ENCODE measurements around the gene PIM2.
A peak's percentile ranks its signal among the peaks of the same experiment; 100 is the strongest.

PIM2 gene

GRCh38 chrX:48958635-48959094 lies 39.8 kb upstream of the PIM2 start:
- peak overlapping the region; percentile 85 for H3K4me2 ChIP-seq (ENCODE audit: low read length)
- peaks cover 28% of the 10 kb centered on the region for H3K36me3 ChIP-seq (ENCODE audit: control insufficient read depth, low read length)
- no peaks in the 10 kb centered on the region for H3K27me3 ChIP-seq (ENCODE audit: control insufficient read depth, low read length)
- H3K4me1 ChIP-seq (ENCODE audit: control insufficient read depth, low read length) = peaks cover 62% of the 10 kb centered on the region
- peaks cover 53% of the 10 kb centered on the region for H3K79me2 ChIP-seq (ENCODE audit: control insufficient read depth, low read length)
- no peaks in the 10 kb centered on the region; the same call in 1 of the 2 replicates for H3F3A ChIP-seq (ENCODE audit: control insufficient read depth, insufficient read depth)
- H3K27ac ChIP-seq (ENCODE audit: low read depth, low read length) = peak overlapping the region; percentile 86
- no peaks in the 10 kb centered on the region for H3K9me3 ChIP-seq (ENCODE audit: control insufficient read depth, insufficient read depth, low read length)
- H3K4me3 ChIP-seq (ENCODE audit: low read length) = peak overlapping the region; percentile 91
- H4K20me1 ChIP-seq (ENCODE audit: control insufficient read depth, insufficient read depth, low read depth, low read length) = no peaks in the 10 kb centered on the region
- TF ChIP-seq CTCF (IDR thresholded peaks at IDR 0.05; ENCODE audit: low read depth, low read length, poor library complexity, severe bottlenecking) (no peak), EZH2phosphoT487 (IDR thresholded peaks at IDR 0.05; ENCODE audit: borderline replicate concordance, low read length) (no peak)
- H3K9me2 ChIP-seq (replicated peaks; ENCODE audit: control insufficient read depth, low read length) = no peaks in the 10 kb centered on the region

GRCh38 chrX:48957827-48958634 lies 39.2 kb upstream of the PIM2 start:
- H3K27ac ChIP-seq (ENCODE audit: low read depth, low read length) = peak overlapping the region; percentile 86
- H3F3A ChIP-seq (ENCODE audit: control insufficient read depth, insufficient read depth) = no peaks in the 10 kb centered on the region; the same call in 1 of the 2 replicates
- H3K4me2 ChIP-seq (ENCODE audit: low read length) = peak overlapping the region; percentile 85
- TF ChIP-seq EZH2phosphoT487 (IDR thresholded peaks at IDR 0.05; ENCODE audit: borderline replicate concordance, low read length) = no peak
- TF ChIP-seq CTCF (IDR thresholded peaks at IDR 0.05; ENCODE audit: low read depth, low read length, poor library complexity, severe bottlenecking) = no peak
- peaks cover 59% of the 10 kb centered on the region for H3K79me2 ChIP-seq (ENCODE audit: control insufficient read depth, low read length)
- H3K4me3 ChIP-seq (ENCODE audit: low read length) = peak overlapping the region; percentile 91
- H3K9me3 ChIP-seq (ENCODE audit: control insufficient read depth, insufficient read depth, low read length) = no peaks in the 10 kb centered on the region
- H4K20me1 ChIP-seq (ENCODE audit: control insufficient read depth, insufficient read depth, low read depth, low read length) = no peaks in the 10 kb centered on the region
- peaks cover 57% of the 10 kb centered on the region for H3K4me1 ChIP-seq (ENCODE audit: control insufficient read depth, low read length)
- no peaks in the 10 kb centered on the region for H3K9me2 ChIP-seq (replicated peaks; ENCODE audit: control insufficient read depth, low read length)
- no peaks in the 10 kb centered on the region for H3K27me3 ChIP-seq (ENCODE audit: control insufficient read depth, low read length)
- H3K36me3 ChIP-seq (ENCODE audit: control insufficient read depth, low read length) = peaks cover 29% of the 10 kb centered on the region

- no peaks in the 10 kb centered on the region for H3K9me3 ChIP-seq (ENCODE audit: control insufficient read depth, insufficient read depth, low read length)
- peaks cover 31% of the 10 kb centered on the region for H3K36me3 ChIP-seq (ENCODE audit: control insufficient read depth, low read length)
Measured at GRCh38 chrX:48957477-48957826, 38.6 kb upstream of the PIM2 start, which contains the start of gene OTUD5. TSS of gene OTUD5 (minus strand) at chrX:48957607. CDS start at chrX:48957570, 37 bp downstream.

More at GRCh38 chrX:48957477-48957826, 38.6 kb upstream of the PIM2 start, which contains the start of gene OTUD5:
- Histone ChIP-seq H3K4me3 (ENCODE audit: low read length) (peak within 1 kb of the TSS; percentile 91), H3K79me2 (ENCODE audit: control insufficient read depth, low read length) (peaks cover 63% of the 10 kb centered on the region), H3K9me2 (replicated peaks; ENCODE audit: control insufficient read depth, low read length) (no peaks in the 10 kb centered on the region), H4K20me1 (ENCODE audit: control insufficient read depth, insufficient read depth, low read depth, low read length) (no peaks in the 10 kb centered on the region), H3K27me3 (ENCODE audit: control insufficient read depth, low read length) (no peaks in the 10 kb centered on the region), H3F3A (ENCODE audit: control insufficient read depth, insufficient read depth) (no peaks in the 10 kb centered on the region; the same call in 1 of the 2 replicates), H3K4me1 (ENCODE audit: control insufficient read depth, low read length) (peaks cover 53% of the 10 kb centered on the region), H3K27ac (ENCODE audit: low read depth, low read length) (peak within 1 kb of the TSS; percentile 86), H3K4me2 (ENCODE audit: low read length) (peak within 1 kb of the TSS; percentile 85)
- TF ChIP-seq EZH2phosphoT487 (IDR thresholded peaks at IDR 0.05; ENCODE audit: borderline replicate concordance, low read length) (no peak), CTCF (IDR thresholded peaks at IDR 0.05; ENCODE audit: low read depth, low read length, poor library complexity, severe bottlenecking) (no peak)

All from DOHH2 (cell line).